Kidney (tissue), 14 donors: ENCODE measurements around the gene MAPKBP1. TPM values are rescaled to one million over a fixed set of nuclear protein-coding genes. Genes with fewer than 3 reads are reported as not detected.

Source experiments
- DNase-seq, 5 donors: peaks; one replicate each; pipeline ENCODE4 v3.0.0-alpha.2; 2013 to 2020
- FAIRE-seq: peaks from 2 replicates; lab custom pipeline; 2012; peaks lifted over from hg19 to GRCh38; lab: Jason Lieb, UNC
- H3K27ac ChIP-seq, 2 donors: one replicate each; pipeline ENCODE4 v1.7.0; 2013; ENCODE audit warnings: low read depth in 2 of 2, low read length in 2 of 2, inconsistent platforms in 1 of 2
- H3K27me3 ChIP-seq: one replicate; pipeline ENCODE4 v1.7.1; 2013; ENCODE audit warnings: low read length, inconsistent platforms; ENCODE audit not compliant: control insufficient read depth, insufficient read depth
- H3K36me3 ChIP-seq, 3 donors: one replicate each; pipeline versions ENCODE4 v1.7.0 to v1.7.1; 2013; ENCODE audit warnings: low read length in 3 of 3, control low read depth in 1 of 3, inconsistent platforms in 1 of 3; ENCODE audit not compliant: insufficient read depth in 3 of 3, control insufficient read depth in 2 of 3
- H3K4me1 ChIP-seq, 3 donors: one replicate each; pipeline versions ENCODE4 v1.7.0 to v1.7.1; 2013; ENCODE audit warnings: low read length in 3 of 3, inconsistent platforms in 1 of 3, low read depth in 1 of 3; ENCODE audit not compliant: control insufficient read depth in 2 of 3, insufficient read depth in 2 of 3
- H3K4me3 ChIP-seq, 3 donors: one replicate each; pipeline versions ENCODE4 v1.7.0 to v1.8.1; 2013; ENCODE audit warnings: low read length in 3 of 3, control low read depth in 1 of 3, inconsistent platforms in 1 of 3
- H3K9ac ChIP-seq, 3 donors: one replicate each; pipeline versions ENCODE4 v1.7.0 to v1.7.1; 2013; ENCODE audit warnings: low read length in 3 of 3, control low read depth in 1 of 3, inconsistent platforms in 1 of 3
- H3K9me3 ChIP-seq, 3 donors: one replicate each; pipeline versions ENCODE4 v1.7.0 to v1.7.1; 2013; ENCODE audit warnings: low read length in 3 of 3, control low read depth in 1 of 3, inconsistent platforms in 1 of 3; ENCODE audit not compliant: control insufficient read depth in 2 of 3, insufficient read depth in 1 of 3
- CTCF ChIP-seq: IDR thresholded peaks from 3 replicates; pipeline ENCODE4 v1.5.1; 2012; ENCODE audit warnings: mild to moderate bottlenecking, moderate library complexity, borderline replicate concordance; ENCODE audit not compliant: insufficient read depth; ENCODE audit errors: extremely low read depth
- intact Hi-C: fragments of 100-400 bp; cut with DNase I; formaldehyde crosslinking; loops from one replicate; pipeline ENCODE4 v1.11.1; 2022
- polyA plus RNA-seq: library from polyadenylated mRNA; stranded (reverse); fragments of 350-450 nt; fragmentation: Illumina TruSeq; extraction: RNeasy Lipid Tissue Mini Kit (QIAGEN cat#74804); gene quantifications from one replicate; pipeline ENCODE4 v1.2.3, GENCODE V29; 2014; ENCODE audit warnings: low read depth, low replicate concordance; ENCODE audit not compliant: insufficient read depth
- total RNA-seq: library from RNA; stranded (reverse); fragmentation: NEBNext Ultra II Directional; extraction: Animal tissue kit (Norgen Biotek cat#: 25700); gene quantifications from one replicate; pipeline ENCODE4 v1.2.1, GENCODE V29; 2021
- donor health status: control.
- donor health status: control.
- donor health status: control.
- donor health status: control.
- donor health status: control.
- donor health status: DM: yes; HTN: yes; CAD: no.
- donor health status: Normal renal cell carcinoma (clear cell type).

The MAPKBP1 gene
- total and polyA plus RNA-seq, 2 donors from 2014 or later, result 3.7 to 28.6 TPM

- H3K4me3 ChIP-seq, result no peak overlapping the region
- no peak for FAIRE-seq
- intact Hi-C loops, result no loop called here
Observed at GRCh38 chr15:41782371-41783282, 8.3 kb downstream of the MAPKBP1 start.

GRCh38 chr15:41783296-41783695 is 9.0 kb downstream of the MAPKBP1 start:
- intact Hi-C loops, result no loop called here
- no peak overlapping the region for H3K4me3 ChIP-seq
- no peaks in the 10 kb centered on the region for H3K9me3 ChIP-seq
- H3K9ac ChIP-seq, result no peak overlapping the region
- H3K36me3 ChIP-seq, result no peaks in the 10 kb centered on the region
- FAIRE-seq (no peak), DNase-seq (no peak)
- H3K4me1 ChIP-seq, result peaks cover 0 to 3% (median 0%) of the 10 kb centered on the region in 3 donors
- no peak overlapping the region for H3K27ac ChIP-seq
- TF ChIP-seq CTCF, result no peak
- H3K27me3 ChIP-seq, result no peaks in the 10 kb centered on the region

More at GRCh38 chr15:41782371-41783282, 8.3 kb downstream of the MAPKBP1 start:
- Histone ChIP-seq H3K36me3 (no peaks in the 10 kb centered on the region), H3K27me3 (no peaks in the 10 kb centered on the region), H3K9me3 (no peaks in the 10 kb centered on the region), H3K27ac (no peak overlapping the region), H3K9ac (no peak overlapping the region), H3K4me1 (peaks cover 0 to 3% (median 0%) of the 10 kb centered on the region in 3 donors)
- TF ChIP-seq CTCF, result no peak
- no peak for DNase-seq

GRCh38 chr15:41788262-41788661 is 14.0 kb downstream of the MAPKBP1 start:
- H3K4me3 ChIP-seq, result no peak overlapping the region
- H3K9ac ChIP-seq, result no peak overlapping the region
- DNase-seq, result no peak
- H3K27me3 ChIP-seq, result no peaks in the 10 kb centered on the region
- no peak for TF ChIP-seq CTCF
- H3K27ac ChIP-seq, result no peak overlapping the region
- intact Hi-C loops, result no loop called here
- FAIRE-seq, result no peak
- H3K9me3 ChIP-seq, result no peaks in the 10 kb centered on the region
- no peaks in the 10 kb centered on the region for H3K36me3 ChIP-seq
- H3K4me1 ChIP-seq, result peaks cover 0 to 19% (median 18%) of the 10 kb centered on the region in 3 donors
